GM11168 (cell line): ENCODE data around the gene KLHDC7A.

Source experiments
- in situ Hi-C: fragments of 300-500 bp; cut with MboI; formaldehyde crosslinking; loops from one replicate; pipeline ENCODE4 v1.12.0; 2022; ENCODE audit warnings: low sequenced_read_pairs; ENCODE audit not compliant: unreplicated experiment

The KLHDC7A gene

DNA sequence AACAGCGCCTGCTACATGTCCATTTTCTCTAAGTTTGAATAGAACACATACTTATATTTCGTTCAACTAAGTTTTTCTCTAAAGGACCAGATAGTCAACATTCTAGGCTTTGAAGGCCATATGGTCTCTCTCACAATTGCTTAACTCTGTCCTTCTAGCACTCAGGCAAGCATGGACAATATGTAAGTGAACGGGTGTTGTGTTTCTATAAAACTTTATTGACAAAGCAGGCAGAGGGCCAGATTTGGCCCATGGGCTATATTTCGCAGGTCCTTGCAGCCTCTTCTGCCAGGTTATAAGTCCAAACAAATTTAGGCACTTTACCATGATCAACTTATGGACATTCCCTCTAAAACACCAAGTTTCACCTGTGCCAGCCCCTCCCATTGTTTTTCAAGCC is 21.1 kb downstream of the KLHDC7A start:
- in situ Hi-C loops, result no loop called here

DNA sequence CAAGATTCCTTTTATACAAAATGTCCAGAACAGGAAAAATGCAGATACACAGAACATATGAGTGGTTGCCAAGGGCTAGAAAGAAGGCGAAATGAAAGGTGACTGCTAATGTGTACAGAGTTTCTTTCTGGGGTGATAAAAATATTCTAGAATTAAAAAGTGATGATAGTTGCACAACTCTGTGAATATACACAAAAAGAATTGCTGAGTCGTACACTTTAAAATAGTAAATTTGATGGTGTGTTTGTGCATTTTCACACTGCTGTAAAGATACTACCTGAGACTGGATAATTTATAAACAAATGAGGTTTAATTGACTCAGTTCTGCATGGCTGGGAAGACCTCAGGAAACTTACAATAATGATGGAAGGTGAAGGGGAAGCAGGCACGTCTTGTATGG is 23.9 kb downstream of the KLHDC7A start:
- in situ Hi-C loops, result no loop called here

DNA sequence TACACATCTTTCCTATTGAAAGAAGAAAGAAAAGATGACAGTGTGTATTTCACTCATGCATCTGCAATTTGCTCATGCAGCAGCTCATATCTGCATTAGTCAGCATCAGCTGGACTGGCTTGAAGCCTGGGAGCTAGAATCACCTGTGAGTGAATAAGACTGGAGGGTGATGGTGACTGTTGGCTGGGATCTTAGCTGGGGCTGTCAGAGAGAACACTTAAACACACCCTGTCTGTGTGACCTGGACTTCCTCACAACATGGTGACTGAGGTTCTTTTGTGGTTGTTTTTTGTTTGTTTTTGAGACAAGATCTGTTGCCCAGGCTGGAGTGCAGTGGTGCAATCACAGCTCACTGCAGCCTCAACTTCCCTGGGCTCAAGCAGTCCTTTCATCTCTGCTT is 24.9 kb downstream of the KLHDC7A start:
- in situ Hi-C loops, result no loop called here

- in situ Hi-C loops, result no loop called here
These were observed 27.4 kb downstream of the KLHDC7A start for GRCh38 chr1:18508084-18508483.

- in situ Hi-C loops, result no loop called here
These were observed 30.6 kb downstream of the KLHDC7A start for GRCh38 chr1:18511149-18511873.

DNA sequence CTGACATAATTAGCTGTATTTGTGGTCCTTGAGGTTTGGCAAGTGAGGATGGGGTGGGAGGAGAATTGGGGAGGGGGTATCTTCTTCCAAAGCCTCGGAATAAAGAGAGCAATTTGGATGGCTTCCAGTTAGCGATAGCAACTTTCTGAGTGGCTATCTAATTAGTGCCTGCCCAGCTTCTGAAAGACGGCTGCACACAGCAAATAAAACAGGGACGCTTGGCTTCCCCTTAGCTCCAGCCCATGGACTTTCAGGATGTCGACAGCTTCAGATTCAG is 31.1 kb downstream of the KLHDC7A start:
- in situ Hi-C loops, result no loop called here

DNA sequence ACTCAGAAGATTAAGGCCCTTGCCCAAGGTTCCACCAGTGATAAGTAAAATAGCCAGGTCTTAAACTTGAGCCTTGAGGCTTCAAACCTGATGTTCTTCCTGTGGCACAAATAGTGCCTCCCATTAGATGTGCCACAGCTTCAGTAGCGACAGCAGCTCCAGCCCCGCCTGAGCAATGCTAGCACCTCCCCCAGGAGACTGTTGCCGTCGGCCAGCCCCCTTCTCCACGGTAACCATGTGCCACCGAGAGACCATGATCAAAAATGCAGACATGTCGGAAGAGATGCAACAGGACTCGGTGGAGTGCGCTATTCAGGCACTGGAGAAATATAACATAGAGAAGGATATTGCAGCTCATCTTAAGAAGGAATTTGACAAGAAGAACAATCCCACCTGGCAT is 32.2 kb downstream of the KLHDC7A start:
- in situ Hi-C loops, result no loop called here

DNA sequence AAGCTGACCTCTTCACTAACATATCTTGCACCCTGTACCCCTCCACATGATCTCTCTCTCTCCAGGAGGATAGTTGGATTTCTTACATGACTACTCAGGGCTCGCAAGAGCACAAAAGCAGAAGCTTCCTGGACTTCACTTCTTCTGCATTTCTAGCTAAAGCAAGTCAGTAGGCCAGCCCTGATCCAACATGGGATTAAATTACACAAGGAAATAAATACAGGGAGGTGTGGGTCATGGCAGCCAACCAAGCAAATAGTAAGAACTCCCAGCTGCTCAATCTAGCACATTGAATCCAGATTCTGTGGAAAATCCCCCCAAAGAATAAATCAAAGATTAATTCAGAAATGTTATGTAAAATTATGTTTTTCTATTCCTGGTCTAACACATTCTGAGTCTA is 33.3 kb downstream of the KLHDC7A start:
- in situ Hi-C loops, result no loop called here

DNA sequence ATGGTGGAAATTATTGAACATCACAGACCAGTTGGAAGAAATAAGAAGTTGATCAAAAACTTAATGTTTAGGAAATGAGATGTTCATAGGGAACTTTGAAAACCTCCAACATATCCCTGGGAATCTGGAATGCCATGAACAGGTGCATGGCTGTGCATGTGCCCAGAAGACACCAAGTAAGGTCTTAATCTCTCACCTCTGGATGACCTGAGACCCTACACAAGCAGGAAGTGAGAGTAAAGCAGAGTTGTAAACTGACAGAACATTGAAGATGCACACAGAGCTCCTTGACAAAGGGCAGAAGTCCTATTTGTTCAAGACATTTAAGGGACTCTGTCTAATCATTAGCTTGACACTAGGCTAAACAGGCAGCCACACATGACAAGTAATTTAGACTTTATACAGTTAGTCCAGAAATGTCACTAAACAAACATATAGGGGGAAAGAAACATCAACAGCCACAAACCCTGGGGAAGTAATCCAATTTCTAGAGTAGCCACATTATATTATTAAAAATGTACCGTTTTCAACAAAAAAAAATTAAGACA is 34.5 kb downstream of the KLHDC7A start:
- in situ Hi-C loops, result no loop called here

DNA sequence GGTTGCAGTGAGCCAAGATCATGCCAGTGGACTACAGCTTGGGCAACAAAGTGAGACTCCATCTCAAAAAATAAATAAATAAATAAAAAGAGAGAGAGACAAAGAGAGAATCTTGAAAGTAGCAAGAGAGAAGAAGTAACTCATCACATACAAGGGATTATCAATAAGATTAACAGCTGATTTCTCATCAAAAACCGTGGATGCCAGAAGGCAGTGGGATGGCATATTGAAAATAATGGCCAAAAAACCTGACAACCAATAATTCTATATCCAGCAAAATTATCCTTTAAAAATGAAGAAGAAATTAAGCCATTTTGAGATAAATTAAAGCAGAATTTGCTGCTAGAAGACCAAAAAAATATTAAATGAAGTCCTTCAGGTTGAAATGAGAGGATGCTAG is 35.7 kb downstream of the KLHDC7A start:
- in situ Hi-C loops, result no loop called here

GRCh38 chr1:18526436-18527275 is 45.9 kb downstream of the KLHDC7A start:
- in situ Hi-C loops, result no loop called here

GRCh38 chr1:18527514-18527913 is 46.8 kb downstream of the KLHDC7A start:
- in situ Hi-C loops, result no loop called here

- in situ Hi-C loops, result no loop called here
These were observed 47.2 kb downstream of the KLHDC7A start for GRCh38 chr1:18527921-18528320.

DNA sequence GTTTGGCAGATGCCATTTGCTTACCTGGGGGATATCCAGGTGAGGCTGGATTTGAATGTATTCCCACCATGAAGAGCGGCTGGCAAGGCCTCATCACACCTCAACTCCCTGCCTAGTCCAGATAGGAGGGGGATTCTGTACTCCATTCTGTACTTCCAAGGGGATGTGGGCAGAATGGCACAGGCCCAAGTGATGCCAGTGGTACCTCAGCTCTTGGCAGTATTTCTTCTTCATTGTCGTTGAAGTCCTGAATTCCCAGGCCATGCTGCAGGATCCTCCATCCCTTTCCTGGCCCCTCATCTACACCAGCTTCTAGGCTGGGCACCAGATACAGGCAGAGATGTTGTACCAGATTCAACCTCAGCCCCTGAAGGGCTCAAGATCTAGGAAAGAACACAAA is 47.9 kb downstream of the KLHDC7A start:
- in situ Hi-C loops, result no loop called here

DNA sequence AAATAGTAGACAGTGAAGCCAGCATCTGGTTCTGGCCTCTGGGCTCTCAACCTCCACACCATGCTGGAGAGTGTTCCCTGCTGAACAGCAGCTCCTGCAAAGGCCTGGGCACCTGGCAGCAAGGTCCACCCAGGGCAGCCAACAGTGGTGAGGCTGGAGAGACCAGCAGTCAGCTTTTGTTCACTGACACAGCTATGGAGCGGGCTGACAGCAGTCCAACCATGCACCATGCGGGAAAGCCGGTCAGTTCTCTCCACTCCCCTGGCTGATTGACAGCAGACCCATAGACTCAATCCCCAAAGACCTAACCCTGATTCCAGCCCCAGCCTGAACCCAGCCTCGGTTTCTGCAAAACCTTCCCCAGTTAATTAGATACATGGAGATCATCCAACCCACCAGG is 49.0 kb downstream of the KLHDC7A start:
- in situ Hi-C loops, result no loop called here

DNA sequence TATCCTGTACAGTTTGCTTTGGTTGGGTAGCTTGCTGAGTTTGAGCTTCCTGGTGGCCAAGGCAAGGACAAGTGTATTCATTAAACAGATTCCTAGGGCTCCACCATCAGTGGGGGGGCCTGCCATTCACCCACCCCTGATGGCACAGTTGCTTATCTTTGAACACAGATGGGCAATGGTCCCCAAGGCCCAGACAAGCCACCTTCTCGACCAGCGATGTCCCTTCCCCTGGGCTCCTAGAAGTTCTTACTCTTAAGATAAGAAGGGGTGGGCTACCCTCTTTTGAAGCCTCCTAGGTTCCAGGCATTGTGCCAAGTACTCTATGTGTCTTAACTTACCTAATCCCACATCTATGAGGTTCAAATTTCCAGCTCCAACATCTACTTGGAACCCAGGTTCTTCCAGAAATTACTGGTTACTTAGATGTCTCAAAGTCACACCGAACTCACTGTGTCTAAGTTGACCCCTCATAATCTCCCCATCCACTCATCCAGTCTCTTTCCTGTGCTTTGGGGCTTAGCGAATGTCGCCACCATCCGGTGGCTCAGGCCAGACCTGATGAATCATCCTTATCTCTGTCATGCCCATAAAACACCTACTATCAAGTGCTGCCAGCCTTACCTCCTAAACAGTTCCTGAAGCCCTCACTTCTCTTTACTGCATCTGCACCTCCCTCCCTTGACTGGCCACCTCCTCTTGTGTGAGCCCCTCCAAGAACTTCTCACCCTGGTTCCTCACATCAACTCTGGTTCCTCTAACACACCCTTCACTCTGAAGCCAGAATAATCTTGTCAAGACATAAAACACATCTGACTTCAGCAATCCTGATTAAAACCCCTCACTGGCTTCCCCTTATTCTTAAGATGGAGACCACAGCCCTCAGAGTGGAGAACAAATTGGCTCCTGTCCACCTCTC is 50.1 kb downstream of the KLHDC7A start:
- in situ Hi-C loops, result no loop called here

DNA sequence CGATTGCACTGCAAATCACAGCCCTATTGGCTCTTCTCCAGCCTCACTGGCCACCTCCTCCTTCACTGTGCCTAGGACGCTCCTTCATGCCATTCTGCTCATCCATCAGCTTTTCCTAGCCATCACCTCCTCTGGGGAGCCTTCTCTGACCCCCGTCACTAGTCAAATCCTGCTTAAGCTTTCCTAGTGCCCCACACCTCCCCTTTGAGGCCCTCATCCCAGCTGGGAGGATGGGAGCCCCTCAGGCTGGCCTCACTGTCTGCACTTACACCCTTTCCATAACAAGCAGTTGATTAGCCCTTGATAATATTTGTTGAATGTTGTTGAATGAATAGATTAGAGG is 50.7 kb downstream of the KLHDC7A start:
- in situ Hi-C loops, result no loop called here

- in situ Hi-C loops, result no loop called here
These were observed 51.9 kb downstream of the KLHDC7A start for GRCh38 chr1:18532390-18533170.

DNA sequence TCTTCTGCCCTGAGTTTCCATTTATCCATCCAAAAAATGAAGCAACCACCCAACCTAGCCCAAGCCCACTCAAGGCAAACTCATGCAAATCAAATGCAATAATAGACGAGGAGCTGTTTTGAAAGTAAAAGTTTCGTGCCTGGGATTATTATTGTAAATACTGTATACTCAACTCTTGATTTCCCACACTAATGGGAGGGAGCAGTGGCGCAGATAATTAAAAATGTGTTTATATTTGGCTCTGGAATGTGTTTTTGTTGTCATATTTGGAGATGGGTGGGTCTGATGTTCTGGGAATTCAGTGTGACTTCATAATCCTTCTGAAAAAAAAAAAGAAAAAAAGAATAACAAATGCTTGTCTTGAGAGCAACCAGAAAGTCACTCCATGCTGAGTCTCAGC is 52.5 kb downstream of the KLHDC7A start:
- in situ Hi-C loops, result no loop called here

DNA sequence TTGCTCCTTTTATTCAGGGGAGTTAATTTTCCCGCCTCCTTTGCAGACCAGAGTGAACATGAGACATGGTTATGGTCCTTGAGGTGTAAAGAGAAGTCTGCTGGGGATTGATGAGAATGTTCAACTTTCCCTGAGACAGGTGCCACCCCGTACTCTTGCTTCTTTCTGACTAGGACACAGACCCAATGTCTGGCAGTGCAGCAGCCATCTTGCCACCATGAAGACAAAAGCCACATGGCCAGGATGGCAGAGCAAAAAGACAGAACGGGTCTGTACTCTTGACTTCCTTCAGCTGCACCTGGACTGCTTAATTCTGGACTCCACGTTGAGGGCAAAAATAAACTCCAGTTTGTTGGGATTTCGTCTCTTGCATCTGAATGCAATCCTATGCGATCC is 54.1 kb downstream of the KLHDC7A start:
- in situ Hi-C loops, result no loop called here
